ENCODE measurements around the gene MXD4.

GRCh38 chr4:2303121-2303685 is 41.3 kb upstream of the MXD4 start:
- no peak for TF ChIP-seq EZH2 (IDR thresholded peaks at IDR 0.05; ENCODE audit: insufficient read depth, low read length)
- TF ChIP-seq, protein P1, sequence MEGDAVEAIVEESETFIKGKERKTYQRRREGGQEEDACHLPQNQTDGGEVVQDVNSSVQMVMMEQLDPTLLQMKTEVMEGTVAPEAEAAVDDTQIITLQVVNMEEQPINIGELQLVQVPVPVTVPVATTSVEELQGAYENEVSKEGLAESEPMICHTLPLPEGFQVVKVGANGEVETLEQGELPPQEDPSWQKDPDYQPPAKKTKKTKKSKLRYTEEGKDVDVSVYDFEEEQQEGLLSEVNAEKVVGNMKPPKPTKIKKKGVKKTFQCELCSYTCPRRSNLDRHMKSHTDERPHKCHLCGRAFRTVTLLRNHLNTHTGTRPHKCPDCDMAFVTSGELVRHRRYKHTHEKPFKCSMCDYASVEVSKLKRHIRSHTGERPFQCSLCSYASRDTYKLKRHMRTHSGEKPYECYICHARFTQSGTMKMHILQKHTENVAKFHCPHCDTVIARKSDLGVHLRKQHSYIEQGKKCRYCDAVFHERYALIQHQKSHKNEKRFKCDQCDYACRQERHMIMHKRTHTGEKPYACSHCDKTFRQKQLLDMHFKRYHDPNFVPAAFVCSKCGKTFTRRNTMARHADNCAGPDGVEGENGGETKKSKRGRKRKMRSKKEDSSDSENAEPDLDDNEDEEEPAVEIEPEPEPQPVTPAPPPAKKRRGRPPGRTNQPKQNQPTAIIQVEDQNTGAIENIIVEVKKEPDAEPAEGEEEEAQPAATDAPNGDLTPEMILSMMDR (IDR thresholded peaks at IDR 0.05; ENCODE audit: insufficient read depth, low read depth, low read length), result no peak

All from astrocyte (in vitro differentiated cells and primary cell).